ENCODE measurements around the gene FHAD1.

Gene FHAD1

DNA sequence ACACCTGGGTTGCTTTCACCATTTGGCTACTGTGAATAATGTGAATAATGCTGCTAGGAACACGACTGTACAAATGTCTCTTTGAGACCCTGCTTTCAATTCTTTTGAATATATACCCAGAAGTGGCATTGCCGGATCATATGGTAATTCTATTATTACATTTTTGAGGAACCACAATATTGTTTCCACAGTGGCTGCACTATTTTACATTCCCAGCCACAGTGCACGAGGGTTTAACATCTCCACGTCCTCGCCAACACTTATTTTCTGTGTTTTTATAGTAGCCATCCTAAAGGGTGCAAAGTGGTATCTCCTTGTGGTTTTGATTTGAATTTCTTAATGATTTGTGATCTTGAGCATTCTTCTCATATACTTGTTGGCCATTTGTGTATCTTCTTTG is 15.7 kb downstream of the FHAD1 start:
- no peak overlapping the region for H3K9ac ChIP-seq (ENCODE audit: low read length)
- no peaks in the 10 kb centered on the region for H3K27me3 ChIP-seq (ENCODE audit: control insufficient read depth, insufficient read depth, low read length)
- peaks cover 3% of the 10 kb centered on the region; the same call in 1 of the 2 replicates for H3K9me3 ChIP-seq (ENCODE audit: control insufficient read depth, insufficient read depth, low read depth, low read length)
- H3K36me3 ChIP-seq (ENCODE audit: control insufficient read depth, insufficient read depth, low read length): no peaks in the 10 kb centered on the region
- H3K4me1 ChIP-seq (ENCODE audit: control insufficient read depth, insufficient read depth, low read length): peaks cover 10% of the 10 kb centered on the region; the same call in 1 of the 2 replicates
- H3K4me3 ChIP-seq (ENCODE audit: low read depth, low read length): no peak overlapping the region
- H3K27ac ChIP-seq (ENCODE audit: low read depth, low read length): no peak overlapping the region

DNA sequence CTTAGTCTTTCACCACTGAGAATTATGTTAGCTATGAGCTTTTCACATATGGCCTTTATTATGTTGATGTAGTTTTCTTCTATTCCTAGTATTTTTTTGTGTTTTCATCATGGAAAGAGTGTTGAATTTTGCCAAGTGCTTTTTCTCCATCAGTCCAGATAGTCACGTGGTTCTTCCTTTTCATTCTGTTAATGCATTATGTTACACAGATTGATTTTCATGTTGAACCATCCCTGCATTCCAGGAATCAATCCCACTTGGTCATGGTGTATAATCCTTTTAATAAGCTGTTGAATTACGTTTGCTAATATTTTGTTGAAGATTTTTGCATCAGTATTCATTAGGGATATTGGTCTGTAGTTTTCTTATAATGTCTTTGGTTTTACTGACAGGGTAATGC is 17.7 kb downstream of the FHAD1 start:
- peaks cover 3% of the 10 kb centered on the region; the same call in 1 of the 2 replicates for H3K9me3 ChIP-seq (ENCODE audit: control insufficient read depth, insufficient read depth, low read depth, low read length)
- peaks cover 10% of the 10 kb centered on the region; the same call in 1 of the 2 replicates for H3K4me1 ChIP-seq (ENCODE audit: control insufficient read depth, insufficient read depth, low read length)
- H3K27ac ChIP-seq (ENCODE audit: low read depth, low read length): no peak overlapping the region
- no peak overlapping the region for H3K9ac ChIP-seq (ENCODE audit: low read length)
- no peak overlapping the region for H3K4me3 ChIP-seq (ENCODE audit: low read depth, low read length)
- H3K36me3 ChIP-seq (ENCODE audit: control insufficient read depth, insufficient read depth, low read length): no peaks in the 10 kb centered on the region
- no peaks in the 10 kb centered on the region for H3K27me3 ChIP-seq (ENCODE audit: control insufficient read depth, insufficient read depth, low read length)

GRCh38 chr1:15271196-15271595 is 24.2 kb downstream of the FHAD1 start:
- H3K9me3 ChIP-seq (ENCODE audit: control insufficient read depth, insufficient read depth, low read depth, low read length): no peaks in the 10 kb centered on the region
- 0 out of 2 replicates have a peak, but pooled peaks cover 4% of the 10 kb centered on the region for H3K27me3 ChIP-seq (ENCODE audit: control insufficient read depth, insufficient read depth, low read length)
- no peak overlapping the region for H3K9ac ChIP-seq (ENCODE audit: low read length)
- H3K4me3 ChIP-seq (ENCODE audit: low read depth, low read length): no peak overlapping the region
- H3K27ac ChIP-seq (ENCODE audit: low read depth, low read length): no peak overlapping the region
- no peaks in the 10 kb centered on the region for H3K4me1 ChIP-seq (ENCODE audit: control insufficient read depth, insufficient read depth, low read length)
- H3K36me3 ChIP-seq (ENCODE audit: control insufficient read depth, insufficient read depth, low read length): no peaks in the 10 kb centered on the region

GRCh38 chr1:15272009-15272781 is 25.2 kb downstream of the FHAD1 start:
- H3K4me3 ChIP-seq (ENCODE audit: low read depth, low read length): peak overlapping the region; percentile 28

GRCh38 chr1:15272782-15273127 is 25.7 kb downstream of the FHAD1 start:
- no peaks in the 10 kb centered on the region for H3K9me3 ChIP-seq (ENCODE audit: control insufficient read depth, insufficient read depth, low read depth, low read length)
- no peak overlapping the region for H3K9ac ChIP-seq (ENCODE audit: low read length)
- H3K27me3 ChIP-seq (ENCODE audit: control insufficient read depth, insufficient read depth, low read length): 0 out of 2 replicates have a peak, but pooled peaks cover 4% of the 10 kb centered on the region

More at GRCh38 chr1:15272009-15272781, 25.2 kb downstream of the FHAD1 start:
- Histone ChIP-seq H3K9ac (ENCODE audit: low read length) (no peak overlapping the region), H3K4me1 (ENCODE audit: control insufficient read depth, insufficient read depth, low read length) (no peaks in the 10 kb centered on the region), H3K27ac (ENCODE audit: low read depth, low read length) (no peak overlapping the region), H3K27me3 (ENCODE audit: control insufficient read depth, insufficient read depth, low read length) (0 out of 2 replicates have a peak, but pooled peaks cover 4% of the 10 kb centered on the region), H3K36me3 (ENCODE audit: control insufficient read depth, insufficient read depth, low read length) (no peaks in the 10 kb centered on the region), H3K9me3 (ENCODE audit: control insufficient read depth, insufficient read depth, low read depth, low read length) (no peaks in the 10 kb centered on the region)

GRCh38 chr1:15273274-15273673 is 26.3 kb downstream of the FHAD1 start:
- H3K27me3 ChIP-seq (ENCODE audit: control insufficient read depth, insufficient read depth, low read length): 0 out of 2 replicates have a peak, but pooled peaks cover 4% of the 10 kb centered on the region
- no peaks in the 10 kb centered on the region for H3K36me3 ChIP-seq (ENCODE audit: control insufficient read depth, insufficient read depth, low read length)
- no peak overlapping the region for H3K27ac ChIP-seq (ENCODE audit: low read depth, low read length)
- no peak overlapping the region for H3K4me3 ChIP-seq (ENCODE audit: low read depth, low read length)
- H3K9me3 ChIP-seq (ENCODE audit: control insufficient read depth, insufficient read depth, low read depth, low read length): no peaks in the 10 kb centered on the region
- H3K9ac ChIP-seq (ENCODE audit: low read length): no peak overlapping the region
- H3K4me1 ChIP-seq (ENCODE audit: control insufficient read depth, insufficient read depth, low read length): no peaks in the 10 kb centered on the region

More at GRCh38 chr1:15272782-15273127, 25.7 kb downstream of the FHAD1 start:
- Histone ChIP-seq H3K36me3 (ENCODE audit: control insufficient read depth, insufficient read depth, low read length) (no peaks in the 10 kb centered on the region), H3K4me3 (ENCODE audit: low read depth, low read length) (no peak overlapping the region), H3K4me1 (ENCODE audit: control insufficient read depth, insufficient read depth, low read length) (no peaks in the 10 kb centered on the region), H3K27ac (ENCODE audit: low read depth, low read length) (no peak overlapping the region)

GRCh38 chr1:15275921-15276683 is 29.1 kb downstream of the FHAD1 start:
- H3K27me3 ChIP-seq (ENCODE audit: control insufficient read depth, insufficient read depth, low read length): 0 out of 2 replicates have a peak, but pooled peaks cover 4% of the 10 kb centered on the region
- H3K4me3 ChIP-seq (ENCODE audit: low read depth, low read length): no peak overlapping the region
- H3K27ac ChIP-seq (ENCODE audit: low read depth, low read length): no peak overlapping the region

GRCh38 chr1:15276691-15277446 is 29.8 kb downstream of the FHAD1 start:
- no peaks in the 10 kb centered on the region for H3K4me1 ChIP-seq (ENCODE audit: control insufficient read depth, insufficient read depth, low read length)
- no peaks in the 10 kb centered on the region for H3K9me3 ChIP-seq (ENCODE audit: control insufficient read depth, insufficient read depth, low read depth, low read length)
- no peak overlapping the region for H3K4me3 ChIP-seq (ENCODE audit: low read depth, low read length)
- no peaks in the 10 kb centered on the region for H3K36me3 ChIP-seq (ENCODE audit: control insufficient read depth, insufficient read depth, low read length)
- no peak overlapping the region for H3K27ac ChIP-seq (ENCODE audit: low read depth, low read length)
- H3K9ac ChIP-seq (ENCODE audit: low read length): no peak overlapping the region
- 0 out of 2 replicates have a peak, but pooled peaks cover 3% of the 10 kb centered on the region for H3K27me3 ChIP-seq (ENCODE audit: control insufficient read depth, insufficient read depth, low read length)

More at GRCh38 chr1:15275921-15276683, 29.1 kb downstream of the FHAD1 start:
- H3K9ac ChIP-seq (ENCODE audit: low read length): no peak overlapping the region
- no peaks in the 10 kb centered on the region for H3K4me1 ChIP-seq (ENCODE audit: control insufficient read depth, insufficient read depth, low read length)
- no peaks in the 10 kb centered on the region for H3K36me3 ChIP-seq (ENCODE audit: control insufficient read depth, insufficient read depth, low read length)
- no peaks in the 10 kb centered on the region for H3K9me3 ChIP-seq (ENCODE audit: control insufficient read depth, insufficient read depth, low read depth, low read length)

DNA sequence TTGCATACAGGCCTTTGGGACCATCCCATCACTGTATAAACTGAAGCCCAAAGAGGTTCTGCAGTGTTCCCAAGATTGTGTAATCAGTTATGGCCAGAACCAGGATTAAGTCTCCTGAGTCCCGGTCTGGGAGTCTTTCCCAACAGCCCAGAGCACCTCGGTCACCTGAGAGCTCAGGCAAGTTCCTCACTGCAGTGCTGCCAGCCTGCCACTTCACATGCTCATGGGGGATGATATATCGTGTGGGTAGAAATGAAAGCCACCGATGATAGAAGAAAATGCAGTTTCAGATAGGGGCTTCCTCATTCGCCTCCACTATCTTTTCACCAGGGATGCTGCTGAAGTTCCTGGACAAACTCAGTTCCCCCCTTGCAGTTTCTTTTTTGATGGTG is 30.4 kb downstream of the FHAD1 start:
- Histone ChIP-seq H3K9me3 (ENCODE audit: control insufficient read depth, insufficient read depth, low read depth, low read length) (no peaks in the 10 kb centered on the region), H3K27ac (ENCODE audit: low read depth, low read length) (no peak overlapping the region), H3K4me3 (ENCODE audit: low read depth, low read length) (no peak overlapping the region), H3K36me3 (ENCODE audit: control insufficient read depth, insufficient read depth, low read length) (no peaks in the 10 kb centered on the region), H3K4me1 (ENCODE audit: control insufficient read depth, insufficient read depth, low read length) (no peaks in the 10 kb centered on the region), H3K9ac (ENCODE audit: low read length) (no peak overlapping the region), H3K27me3 (ENCODE audit: control insufficient read depth, insufficient read depth, low read length) (no peaks in the 10 kb centered on the region)

- peaks cover 3% of the 10 kb centered on the region; the same call in 1 of the 2 replicates for H3K4me1 ChIP-seq (ENCODE audit: control insufficient read depth, insufficient read depth, low read length)
- H3K9ac ChIP-seq (ENCODE audit: low read length): no peak overlapping the region
- H3K36me3 ChIP-seq (ENCODE audit: control insufficient read depth, insufficient read depth, low read length): no peaks in the 10 kb centered on the region
- no peaks in the 10 kb centered on the region for H3K27me3 ChIP-seq (ENCODE audit: control insufficient read depth, insufficient read depth, low read length)
- H3K27ac ChIP-seq (ENCODE audit: low read depth, low read length): no peak overlapping the region
- no peak overlapping the region for H3K4me3 ChIP-seq (ENCODE audit: low read depth, low read length)
- H3K9me3 ChIP-seq (ENCODE audit: control insufficient read depth, insufficient read depth, low read depth, low read length): no peaks in the 10 kb centered on the region
These were observed 30.9 kb downstream of the FHAD1 start for GRCh38 chr1:15277933-15278332.

All from HUES6 (cell line).